ENCODE results near the gene SGCG.
A peak's percentile ranks its signal among the peaks of the same experiment; 100 is the strongest.

Gene SGCG

GRCh38 chr13:23161481-23161825 is 19.3 kb upstream of the SGCG start:
- no peak overlapping the region for H3K9ac ChIP-seq (ENCODE audit: low read depth, low read length, poor library complexity, severe bottlenecking)
- no peaks in the 10 kb centered on the region for H3K27me3 ChIP-seq (ENCODE audit: insufficient read depth, low read length, poor library complexity, severe bottlenecking)
- H3K9me2 ChIP-seq (replicated peaks; ENCODE audit: low read depth, low read length), result no peaks in the 10 kb centered on the region
- no peaks in the 10 kb centered on the region; the same call in 1 of the 2 replicates for H3K9me3 ChIP-seq (ENCODE audit: insufficient read depth, low read depth, low read length)
- no peak overlapping the region for H3K4me2 ChIP-seq (ENCODE audit: low read depth, low read length, poor library complexity, severe bottlenecking)
- no peaks in the 10 kb centered on the region for H3K79me2 ChIP-seq (ENCODE audit: insufficient read depth, low read length)
- no peak overlapping the region for H2AFZ ChIP-seq (ENCODE audit: low read length)
- no peaks in the 10 kb centered on the region for H3K36me3 ChIP-seq (ENCODE audit: insufficient read depth, low read length)
- H3F3A ChIP-seq (ENCODE audit: low read depth), result no peaks in the 10 kb centered on the region
- no peak for TF ChIP-seq EZH2phosphoT487 (IDR thresholded peaks at IDR 0.05; ENCODE audit: borderline replicate concordance)
- TF ChIP-seq, protein P1, sequence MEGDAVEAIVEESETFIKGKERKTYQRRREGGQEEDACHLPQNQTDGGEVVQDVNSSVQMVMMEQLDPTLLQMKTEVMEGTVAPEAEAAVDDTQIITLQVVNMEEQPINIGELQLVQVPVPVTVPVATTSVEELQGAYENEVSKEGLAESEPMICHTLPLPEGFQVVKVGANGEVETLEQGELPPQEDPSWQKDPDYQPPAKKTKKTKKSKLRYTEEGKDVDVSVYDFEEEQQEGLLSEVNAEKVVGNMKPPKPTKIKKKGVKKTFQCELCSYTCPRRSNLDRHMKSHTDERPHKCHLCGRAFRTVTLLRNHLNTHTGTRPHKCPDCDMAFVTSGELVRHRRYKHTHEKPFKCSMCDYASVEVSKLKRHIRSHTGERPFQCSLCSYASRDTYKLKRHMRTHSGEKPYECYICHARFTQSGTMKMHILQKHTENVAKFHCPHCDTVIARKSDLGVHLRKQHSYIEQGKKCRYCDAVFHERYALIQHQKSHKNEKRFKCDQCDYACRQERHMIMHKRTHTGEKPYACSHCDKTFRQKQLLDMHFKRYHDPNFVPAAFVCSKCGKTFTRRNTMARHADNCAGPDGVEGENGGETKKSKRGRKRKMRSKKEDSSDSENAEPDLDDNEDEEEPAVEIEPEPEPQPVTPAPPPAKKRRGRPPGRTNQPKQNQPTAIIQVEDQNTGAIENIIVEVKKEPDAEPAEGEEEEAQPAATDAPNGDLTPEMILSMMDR (conservative IDR thresholded peaks at IDR 0.05; ENCODE audit: low read length), result no peak
- no peaks in the 10 kb centered on the region for H4K20me1 ChIP-seq (ENCODE audit: insufficient read depth, low read length, poor library complexity, severe bottlenecking)
- H3K4me3 ChIP-seq (ENCODE audit: low read length, poor library complexity, severe bottlenecking), result no peak overlapping the region
- no peaks in the 10 kb centered on the region for H3K4me1 ChIP-seq (ENCODE audit: insufficient read depth, low read length, poor library complexity, severe bottlenecking)

GRCh38 chr13:23175920-23176319 is 4.9 kb upstream of the SGCG start:
- H3K79me2 ChIP-seq (ENCODE audit: insufficient read depth, low read length), result no peaks in the 10 kb centered on the region
- H3K36me3 ChIP-seq (ENCODE audit: insufficient read depth, low read length), result no peaks in the 10 kb centered on the region
- no peak overlapping the region for H2AFZ ChIP-seq (ENCODE audit: low read length)
- no peak overlapping the region for H3K4me3 ChIP-seq (ENCODE audit: low read length, poor library complexity, severe bottlenecking)
- H3F3A ChIP-seq (ENCODE audit: low read depth), result no peaks in the 10 kb centered on the region
- no peaks in the 10 kb centered on the region for H4K20me1 ChIP-seq (ENCODE audit: insufficient read depth, low read length, poor library complexity, severe bottlenecking)
- H3K9me3 ChIP-seq (ENCODE audit: insufficient read depth, low read depth, low read length), result no peaks in the 10 kb centered on the region
- no peak for TF ChIP-seq EZH2phosphoT487 (IDR thresholded peaks at IDR 0.05; ENCODE audit: borderline replicate concordance)
- TF ChIP-seq, protein P1 (conservative IDR thresholded peaks at IDR 0.05; ENCODE audit: low read length), result peak; percentile 61
- no peaks in the 10 kb centered on the region for H3K27me3 ChIP-seq (ENCODE audit: insufficient read depth, low read length, poor library complexity, severe bottlenecking)
- H3K4me1 ChIP-seq (ENCODE audit: insufficient read depth, low read length, poor library complexity, severe bottlenecking), result no peaks in the 10 kb centered on the region
- no peak overlapping the region for H3K9ac ChIP-seq (ENCODE audit: low read depth, low read length, poor library complexity, severe bottlenecking)
- H3K9me2 ChIP-seq (replicated peaks; ENCODE audit: low read depth, low read length), result no peaks in the 10 kb centered on the region
- no peak overlapping the region for H3K4me2 ChIP-seq (ENCODE audit: low read depth, low read length, poor library complexity, severe bottlenecking)

DNA sequence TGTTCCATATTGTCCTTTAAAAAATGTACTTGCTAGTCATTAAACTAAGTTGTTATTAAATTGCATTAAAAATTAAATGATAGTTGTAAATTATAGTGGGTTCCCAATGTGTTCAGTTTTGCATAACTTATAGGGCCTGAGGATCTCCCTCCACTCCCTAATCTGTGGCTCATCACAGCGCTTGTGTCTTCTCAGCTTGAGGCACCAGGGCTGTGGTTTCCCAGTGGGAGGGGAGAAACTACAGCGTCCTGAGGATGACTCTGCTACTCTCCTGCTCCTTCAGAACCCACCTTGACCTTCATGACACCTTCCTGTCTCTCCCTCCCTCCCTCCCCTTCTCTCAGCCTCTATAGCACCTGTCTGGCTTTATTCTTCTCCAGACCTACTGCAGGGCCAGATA is 1.4 kb downstream of the SGCG start:
- no peaks in the 10 kb centered on the region for H3K9me3 ChIP-seq (ENCODE audit: insufficient read depth, low read depth, low read length)
- no peak overlapping the region for H3K4me2 ChIP-seq (ENCODE audit: low read depth, low read length, poor library complexity, severe bottlenecking)
- no peaks in the 10 kb centered on the region for H3K9me2 ChIP-seq (replicated peaks; ENCODE audit: low read depth, low read length)
- H4K20me1 ChIP-seq (ENCODE audit: insufficient read depth, low read length, poor library complexity, severe bottlenecking), result no peaks in the 10 kb centered on the region
- H3K9ac ChIP-seq (ENCODE audit: low read depth, low read length, poor library complexity, severe bottlenecking), result no peak overlapping the region
- H3F3A ChIP-seq (ENCODE audit: low read depth), result no peaks in the 10 kb centered on the region
- no peaks in the 10 kb centered on the region for H3K36me3 ChIP-seq (ENCODE audit: insufficient read depth, low read length)
- H3K4me1 ChIP-seq (ENCODE audit: insufficient read depth, low read length, poor library complexity, severe bottlenecking), result no peaks in the 10 kb centered on the region
- TF ChIP-seq EZH2phosphoT487 (IDR thresholded peaks at IDR 0.05; ENCODE audit: borderline replicate concordance), result no peak
- TF ChIP-seq, protein P1 (conservative IDR thresholded peaks at IDR 0.05; ENCODE audit: low read length), result no peak
- no peaks in the 10 kb centered on the region for H3K79me2 ChIP-seq (ENCODE audit: insufficient read depth, low read length)
- no peaks in the 10 kb centered on the region for H3K27me3 ChIP-seq (ENCODE audit: insufficient read depth, low read length, poor library complexity, severe bottlenecking)
- no peak overlapping the region for H3K4me3 ChIP-seq (ENCODE audit: low read length, poor library complexity, severe bottlenecking)
- no peak overlapping the region for H2AFZ ChIP-seq (ENCODE audit: low read length)

Measured in Loucy (cell line).